Nephron (organoid): ENCODE data around the gene OR7C1.
"Not testable (repeated sequence)": the region's sequence is repeated elsewhere in the genome, so short reads cannot be mapped to it uniquely, and the experiment has no call there.

Source experiments
- H3K27ac Mint-ChIP-seq, 3 experiments: 2 replicates each; pipeline ENCODE4 v1.8.0; 2020; ENCODE audit warnings: mixed read lengths in 3 of 3, mild to moderate bottlenecking in 2 of 3, moderate library complexity in 1 of 3
- H3K27me3 Mint-ChIP-seq: 2 replicates; pipeline ENCODE4 v1.8.0; 2021; ENCODE audit warnings: low read depth, mild to moderate bottlenecking, moderate library complexity, mixed read lengths
- H3K36me3 Mint-ChIP-seq: 2 replicates; pipeline ENCODE4 v1.8.0; 2020; ENCODE audit warnings: low read depth, mixed read lengths
- H3K4me1 Mint-ChIP-seq: 2 replicates; pipeline ENCODE4 v1.8.0; 2020; ENCODE audit warnings: mixed read lengths
- H3K4me3 Mint-ChIP-seq, 3 experiments: 2 replicates each; pipeline ENCODE4 v1.8.0; 2020; ENCODE audit warnings: mild to moderate bottlenecking in 3 of 3, mixed read lengths in 3 of 3, moderate library complexity in 2 of 3
- H3K9me3 Mint-ChIP-seq: 2 replicates; pipeline ENCODE4 v1.8.0; 2020; ENCODE audit warnings: mixed read lengths
- TF ChIP-seq, protein P1 (sequence below), 3 experiments: fragments of 200-600 bp; sonication (generic); IDR thresholded peaks; one replicate each; pipeline ENCODE4 v1.5.0; 2021; ENCODE audit warnings: antibody characterized with exemption in 3 of 3; ENCODE audit not compliant: unreplicated experiment in 3 of 3

OR7C1 gene

DNA sequence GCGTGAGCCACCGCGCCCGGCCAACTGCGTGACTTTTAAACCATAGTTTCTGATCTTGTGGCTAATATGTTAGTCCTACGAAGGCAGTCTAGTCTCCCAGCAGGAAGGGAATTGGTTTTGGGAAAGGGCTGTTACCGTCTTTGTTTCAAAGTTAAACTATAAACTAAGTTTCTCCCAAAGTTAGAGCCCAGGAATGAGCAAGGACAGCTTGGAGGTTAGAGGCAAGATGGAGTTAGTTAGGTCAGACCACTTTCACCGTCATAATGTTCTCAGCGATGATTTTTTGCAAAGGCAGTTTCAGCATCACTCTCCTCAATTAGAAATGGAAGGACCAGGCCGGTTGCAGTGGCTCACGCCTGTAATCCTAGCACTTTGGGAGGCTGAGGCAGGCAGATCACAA lies 39.0 kb downstream of the OR7C1 start:
- TF ChIP-seq, protein P1, sequence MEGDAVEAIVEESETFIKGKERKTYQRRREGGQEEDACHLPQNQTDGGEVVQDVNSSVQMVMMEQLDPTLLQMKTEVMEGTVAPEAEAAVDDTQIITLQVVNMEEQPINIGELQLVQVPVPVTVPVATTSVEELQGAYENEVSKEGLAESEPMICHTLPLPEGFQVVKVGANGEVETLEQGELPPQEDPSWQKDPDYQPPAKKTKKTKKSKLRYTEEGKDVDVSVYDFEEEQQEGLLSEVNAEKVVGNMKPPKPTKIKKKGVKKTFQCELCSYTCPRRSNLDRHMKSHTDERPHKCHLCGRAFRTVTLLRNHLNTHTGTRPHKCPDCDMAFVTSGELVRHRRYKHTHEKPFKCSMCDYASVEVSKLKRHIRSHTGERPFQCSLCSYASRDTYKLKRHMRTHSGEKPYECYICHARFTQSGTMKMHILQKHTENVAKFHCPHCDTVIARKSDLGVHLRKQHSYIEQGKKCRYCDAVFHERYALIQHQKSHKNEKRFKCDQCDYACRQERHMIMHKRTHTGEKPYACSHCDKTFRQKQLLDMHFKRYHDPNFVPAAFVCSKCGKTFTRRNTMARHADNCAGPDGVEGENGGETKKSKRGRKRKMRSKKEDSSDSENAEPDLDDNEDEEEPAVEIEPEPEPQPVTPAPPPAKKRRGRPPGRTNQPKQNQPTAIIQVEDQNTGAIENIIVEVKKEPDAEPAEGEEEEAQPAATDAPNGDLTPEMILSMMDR (IDR thresholded peaks at IDR 0.05; ENCODE audit: unreplicated experiment in 3 of 3): no peak
- Mint-ChIP-seq H3K4me1 (no peaks in the 10 kb centered on the region), H3K36me3 (no peaks in the 10 kb centered on the region), H3K4me3 (no peak overlapping the region), H3K27me3 (peaks cover 4% of the 10 kb centered on the region), H3K27ac (no peak overlapping the region), H3K9me3 (peaks cover 7% of the 10 kb centered on the region)

DNA sequence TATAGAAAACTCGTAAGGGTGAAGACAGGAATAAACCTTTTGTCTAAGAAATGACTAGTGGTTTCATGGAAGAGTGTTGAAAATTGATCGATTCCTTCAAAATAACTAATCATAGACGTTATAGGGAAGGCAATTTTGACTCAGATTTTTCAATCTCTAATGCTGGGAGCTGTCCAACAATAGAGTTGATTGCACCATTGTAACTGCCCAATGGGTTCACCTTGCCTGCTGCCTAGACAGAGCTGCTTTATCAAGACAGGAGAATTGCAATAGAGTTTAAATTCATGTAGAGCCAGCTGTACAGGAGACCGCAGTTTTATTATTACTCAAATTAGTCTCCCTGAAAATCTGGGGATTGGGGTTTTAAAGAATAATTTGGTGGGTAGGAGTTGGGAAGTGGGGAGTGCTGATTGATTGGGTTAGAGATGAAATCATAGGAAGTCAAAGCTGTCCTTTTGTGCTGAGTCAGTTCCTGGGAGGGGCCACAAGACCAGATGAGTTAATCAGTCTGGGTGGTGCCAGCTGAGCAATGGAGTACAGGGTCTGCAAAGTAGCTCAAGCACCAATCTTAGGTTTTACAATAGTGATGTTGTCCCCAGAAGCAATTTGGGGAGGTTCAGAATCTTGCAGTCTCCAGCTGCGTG lies 39.8 kb downstream of the OR7C1 start:
- Mint-ChIP-seq H3K9me3 (peaks cover 7% of the 10 kb centered on the region), H3K27me3 (peaks cover 4% of the 10 kb centered on the region), H3K27ac (no peak overlapping the region), H3K4me1 (no peaks in the 10 kb centered on the region), H3K4me3 (no peak overlapping the region), H3K36me3 (no peaks in the 10 kb centered on the region)
- TF ChIP-seq, protein P1 (IDR thresholded peaks at IDR 0.05; ENCODE audit: unreplicated experiment in 3 of 3): no peak

DNA sequence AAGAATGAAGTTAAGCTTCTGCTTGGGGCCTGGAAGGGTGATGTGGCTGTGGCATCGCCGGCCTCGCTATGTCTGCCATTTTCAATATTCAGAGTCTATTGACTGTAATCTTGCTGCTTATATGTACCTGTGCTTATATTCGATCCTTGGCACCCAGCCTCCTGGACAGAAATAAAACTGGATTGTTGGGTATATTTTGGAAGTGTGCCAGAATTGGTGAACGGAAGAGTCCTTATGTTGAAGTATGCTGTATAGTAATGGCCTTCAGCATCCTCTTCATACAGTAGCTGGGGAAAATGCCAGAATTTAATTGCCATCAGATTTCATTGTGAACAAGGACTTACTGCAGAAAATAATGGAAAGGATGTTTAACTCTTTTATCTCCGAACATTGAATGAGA lies 42.7 kb downstream of the OR7C1 start:
- not testable (repeated sequence) for H3K9me3 Mint-ChIP-seq, H3K4me1 Mint-ChIP-seq, H3K27ac Mint-ChIP-seq, H3K27me3 Mint-ChIP-seq, H3K36me3 Mint-ChIP-seq, H3K4me3 Mint-ChIP-seq

GRCh38 chr19:14786421-14786851 lies 48.5 kb downstream of the OR7C1 start:
- TF ChIP-seq, protein P1 (IDR thresholded peaks at IDR 0.05; ENCODE audit: unreplicated experiment in 3 of 3): peak; percentile 58 to 60 (median 60)
- Mint-ChIP-seq H3K27me3 (peaks cover 8% of the 10 kb centered on the region), H3K4me1 (no peaks in the 10 kb centered on the region), H3K27ac (no peak overlapping the region), H3K4me3 (peak overlapping the region in 1 of 3 experiments; percentile 56), H3K9me3 (no peaks in the 10 kb centered on the region), H3K36me3 (no peaks in the 10 kb centered on the region)

- H3K4me3 Mint-ChIP-seq, H3K9me3 Mint-ChIP-seq, H3K36me3 Mint-ChIP-seq, H3K27ac Mint-ChIP-seq, H3K4me1 Mint-ChIP-seq, H3K27me3 Mint-ChIP-seq: not testable (repeated sequence)
Measured at GRCh38 chr19:14785102-14785793, 49.7 kb downstream of the OR7C1 start.

- not testable (repeated sequence) for H3K4me3 Mint-ChIP-seq, H3K27me3 Mint-ChIP-seq, H3K27ac Mint-ChIP-seq, H3K36me3 Mint-ChIP-seq, H3K4me1 Mint-ChIP-seq, H3K9me3 Mint-ChIP-seq
Measured at GRCh38 chr19:14784730-14785101, 50.3 kb downstream of the OR7C1 start.

- not testable (repeated sequence) for H3K36me3 Mint-ChIP-seq, H3K4me3 Mint-ChIP-seq, H3K9me3 Mint-ChIP-seq, H3K27ac Mint-ChIP-seq, H3K4me1 Mint-ChIP-seq
- H3K27me3 Mint-ChIP-seq: peaks cover 11% of the 10 kb centered on the region
Measured at GRCh38 chr19:14783410-14783998, 51.5 kb downstream of the OR7C1 start.
